Midbrain (tissue), 1 donor: ENCODE measurements around the gene KCNJ5.

Experiments
- DNase-seq: peaks from one replicate; lab custom pipeline; 2025; lab: John Stamatoyannopoulos, UW

Gene KCNJ5

DNA sequence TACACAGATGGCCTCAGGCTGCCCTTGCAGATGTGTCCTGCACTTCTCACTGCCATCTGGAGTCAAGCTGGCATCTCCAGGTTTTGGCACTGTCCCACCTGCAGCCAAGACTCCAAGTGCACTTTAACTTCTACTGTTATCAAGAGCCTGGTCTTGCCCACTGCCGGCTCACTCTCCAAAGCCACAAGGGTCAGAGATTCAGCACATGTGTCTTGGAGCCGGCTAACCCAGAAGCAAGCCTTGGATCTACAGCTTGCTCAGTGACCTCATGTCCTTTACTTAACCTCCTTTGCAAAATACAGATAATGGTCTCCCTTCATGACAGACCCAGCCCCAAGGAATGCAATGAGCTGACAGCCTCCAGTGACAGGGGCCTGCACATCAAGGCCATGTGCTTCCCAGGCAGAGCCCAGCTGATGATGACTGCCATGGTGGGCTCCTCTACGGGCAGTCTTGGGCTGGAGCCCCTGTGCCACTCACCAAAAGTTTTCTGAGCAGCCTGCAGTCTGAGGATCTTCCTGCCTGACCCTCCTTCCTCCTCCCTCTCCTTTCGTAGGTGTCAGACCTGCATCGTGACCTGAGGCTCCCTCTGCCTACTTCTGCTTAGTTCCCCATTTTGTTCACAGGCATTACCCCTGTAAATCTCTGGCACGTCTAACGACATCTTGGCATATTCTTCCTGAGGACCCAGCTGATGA is 42.5 kb downstream of the KCNJ5 start:
- no peak for DNase-seq

DNA sequence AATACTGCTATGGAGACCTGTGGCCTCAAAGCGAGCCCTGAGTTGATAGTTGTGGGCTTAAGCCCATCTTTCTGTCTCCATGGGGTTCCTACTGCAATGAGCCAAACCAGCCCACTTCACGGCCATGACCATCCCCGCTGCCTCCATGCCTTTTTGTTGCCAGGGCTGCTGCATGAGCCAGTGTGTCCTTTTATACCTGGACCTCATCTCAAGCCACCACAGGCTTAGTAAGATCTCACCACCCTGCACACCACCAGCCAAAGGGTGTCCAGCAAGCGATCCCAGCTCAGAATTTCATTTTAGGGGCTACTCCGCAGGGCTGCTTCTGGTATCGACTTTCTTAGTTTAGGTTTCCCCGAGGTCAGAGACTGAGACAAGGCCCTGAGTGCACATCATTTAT is 43.2 kb downstream of the KCNJ5 start:
- no peak for DNase-seq

DNA sequence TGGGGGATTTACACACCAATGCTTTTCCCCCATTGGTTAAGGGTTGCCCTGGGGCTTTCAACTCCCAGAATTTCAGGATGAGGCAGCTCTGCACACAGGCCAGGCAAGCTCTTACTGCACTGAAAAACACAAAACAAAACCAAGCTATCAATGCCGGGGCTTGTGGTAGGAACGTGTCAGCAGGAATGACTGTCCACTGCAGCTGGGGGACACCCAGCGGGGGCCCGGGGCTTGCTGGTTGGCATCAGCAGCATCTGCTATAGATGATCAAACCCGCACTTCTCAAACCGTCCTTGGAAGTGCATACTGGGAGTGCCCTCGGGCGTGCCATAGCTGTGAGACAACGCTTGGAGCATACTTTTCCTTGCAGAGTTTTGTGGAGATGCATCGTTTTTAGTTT is 43.8 kb downstream of the KCNJ5 start:
- no peak for DNase-seq

DNA sequence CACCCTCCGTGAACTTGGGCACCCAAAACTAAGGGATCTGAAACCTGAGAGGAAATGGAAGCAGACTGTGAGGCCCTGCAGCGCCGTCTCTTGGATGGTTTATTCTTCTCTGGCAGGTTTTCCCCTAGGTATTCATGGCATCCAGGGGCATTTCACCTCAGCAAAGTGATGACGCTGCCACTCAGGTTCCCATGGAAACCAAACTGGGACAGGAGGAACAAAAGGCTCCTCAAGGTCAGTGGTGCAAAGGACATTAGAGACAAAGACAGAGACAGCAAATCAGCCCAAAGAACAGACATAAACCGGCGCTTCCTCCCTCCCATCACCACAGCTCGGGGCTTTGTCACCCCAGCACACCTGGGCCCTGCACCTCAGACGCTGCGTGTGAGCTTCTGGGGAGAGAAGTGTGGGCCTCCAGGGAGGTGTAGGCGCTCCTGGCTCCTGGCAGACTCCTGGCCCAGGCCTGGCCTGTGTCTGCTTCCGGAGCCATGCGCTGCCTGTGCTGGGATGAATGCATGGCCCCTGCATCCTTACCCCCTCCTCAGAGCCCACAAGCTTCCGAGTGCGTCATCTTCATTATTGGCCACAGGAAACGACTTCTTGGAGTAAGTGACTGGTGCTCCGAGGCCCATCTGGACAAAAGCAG is 45.6 kb downstream of the KCNJ5 start:
- no peak for DNase-seq

DNA sequence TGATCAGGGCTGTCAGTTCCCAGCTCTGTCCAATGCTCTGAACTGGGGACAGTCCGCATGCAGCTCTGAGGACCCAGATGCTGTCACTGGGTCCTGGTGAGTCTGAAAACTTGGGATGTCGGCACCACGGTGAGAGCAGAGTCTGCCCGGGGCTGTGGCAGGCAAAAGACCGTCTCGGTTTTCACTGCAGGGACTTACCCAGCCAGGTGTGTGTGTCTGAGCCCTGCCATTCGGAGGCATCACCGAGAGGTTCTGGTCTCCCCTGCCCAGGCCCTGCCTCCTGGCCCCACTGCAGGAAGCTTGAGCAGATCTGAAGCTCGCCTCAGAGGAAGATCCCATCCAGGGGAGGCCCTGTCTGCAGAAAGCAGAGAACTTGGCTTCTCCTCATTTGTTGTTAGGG is 46.3 kb downstream of the KCNJ5 start:
- DNase-seq = no peak

DNA sequence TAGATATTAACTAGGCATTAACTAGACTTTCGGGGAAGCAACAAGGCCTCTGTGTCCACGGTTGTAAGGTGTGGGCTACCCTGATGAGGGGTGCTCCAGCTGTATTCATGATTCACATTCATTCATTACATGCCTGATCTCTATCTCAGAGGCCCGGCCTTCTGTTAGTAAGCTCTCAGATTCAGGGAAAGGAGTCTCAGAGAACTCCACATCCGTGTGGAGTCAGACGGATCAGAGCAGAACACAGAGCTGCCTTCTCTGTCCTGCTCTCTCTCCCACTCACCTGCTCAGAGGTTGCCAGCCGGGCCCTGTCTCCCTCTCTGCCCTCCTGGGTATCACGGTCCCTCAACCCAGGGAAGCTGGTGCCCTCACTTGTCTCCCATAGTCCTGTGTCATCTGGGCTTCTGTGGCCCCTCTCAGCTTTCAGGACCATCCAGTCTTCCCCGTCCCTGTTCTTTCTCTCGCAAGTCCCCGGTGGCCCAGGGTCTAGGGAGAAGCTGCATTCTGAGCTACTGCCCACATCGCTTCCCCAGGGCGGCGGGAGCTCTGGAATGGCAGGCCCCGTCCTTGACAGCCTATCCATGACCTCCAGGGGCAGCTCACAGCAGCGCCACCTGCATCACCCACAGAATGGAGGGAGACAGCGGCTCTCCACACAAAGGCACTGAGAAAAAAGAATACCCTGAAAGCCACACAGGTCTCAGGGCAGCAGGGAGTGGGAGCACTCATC is 47.2 kb downstream of the KCNJ5 start:
- DNase-seq = no peak

GRCh38 chr11:128939591-128939990 is 48.4 kb downstream of the KCNJ5 start:
- DNase-seq = no peak

DNA sequence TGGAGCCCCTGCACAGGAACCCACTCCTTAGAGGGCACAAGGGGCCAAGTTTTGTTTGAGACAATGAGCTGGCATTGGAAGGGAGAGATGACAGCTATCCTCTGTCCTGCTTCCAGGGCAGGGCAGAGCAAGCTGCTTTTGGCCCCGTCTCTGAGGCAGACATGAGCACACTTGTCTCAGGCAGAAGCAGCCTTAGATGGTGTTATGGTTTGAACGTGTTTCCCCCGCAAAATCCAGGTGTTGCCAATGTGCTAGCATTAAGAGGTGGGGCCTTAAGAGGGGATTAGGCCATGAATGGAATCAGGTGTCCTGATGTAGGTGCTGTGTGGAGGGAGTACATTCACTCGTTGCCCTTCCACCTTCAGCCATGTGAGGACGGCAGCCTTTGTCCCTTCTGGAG is 49.0 kb downstream of the KCNJ5 start:
- no peak for DNase-seq

DNA sequence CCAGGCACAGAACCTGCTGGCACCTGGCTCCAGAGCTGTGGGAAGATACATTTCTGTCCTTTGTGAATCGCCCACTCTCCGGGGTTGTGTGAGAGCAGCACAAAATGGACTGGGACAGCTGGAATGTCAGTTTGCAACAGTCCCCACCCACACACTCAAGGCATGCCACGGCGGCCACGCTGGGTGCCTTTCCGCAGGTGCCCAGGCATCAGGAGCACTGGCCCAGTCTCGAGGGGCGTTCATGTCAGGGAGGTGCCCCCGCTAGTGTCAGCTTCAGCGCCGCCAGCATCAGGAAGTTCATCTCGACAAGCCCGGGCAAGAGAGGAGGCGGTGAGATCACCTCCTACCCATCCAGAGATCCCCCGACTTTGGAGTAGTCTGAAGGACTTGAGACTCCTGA is 49.4 kb downstream of the KCNJ5 start:
- no peak for DNase-seq

- DNase-seq = no peak
Measured at GRCh38 chr11:128941110-128941509, 50.0 kb downstream of the KCNJ5 start.

GRCh38 chr11:128941573-128942271 is 50.6 kb downstream of the KCNJ5 start:
- DNase-seq = no peak

- DNase-seq = no peak
Measured at GRCh38 chr11:128942272-128942612, 51.1 kb downstream of the KCNJ5 start.

GRCh38 chr11:128942817-128943427 is 51.8 kb downstream of the KCNJ5 start, which contains the start of gene TP53AIP1:
Gene TP53AIP1, minus strand, starts transcription at chr11:128942871. Its CDS starts 5,053 bp downstream, at chr11:128937818.
- DNase-seq = no peak

GRCh38 chr11:128943428-128943976 is 52.3 kb downstream of the KCNJ5 start:
- no peak for DNase-seq

GRCh38 chr11:128946648-128947047 is 55.5 kb downstream of the KCNJ5 start:
- DNase-seq = no peak

DNA sequence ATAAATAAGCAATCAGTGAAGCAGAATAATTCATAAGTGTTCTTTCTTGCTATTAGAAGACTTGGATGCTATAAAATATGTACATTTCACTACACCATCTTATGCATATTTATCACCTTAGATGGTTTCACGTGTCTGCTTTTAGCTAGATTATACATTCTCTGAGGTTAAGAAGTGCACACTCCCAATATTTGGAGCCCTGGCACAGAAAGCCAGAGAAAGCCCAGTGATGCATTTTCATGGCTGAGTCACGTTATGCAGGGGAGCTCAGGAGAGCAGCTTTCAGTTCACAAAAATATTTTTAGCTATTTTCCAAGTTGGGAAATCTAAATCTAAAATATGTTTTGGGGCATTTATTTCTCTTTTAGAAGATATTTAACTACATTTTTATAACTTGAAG is 56.6 kb downstream of the KCNJ5 start:
- no peak for DNase-seq

DNA sequence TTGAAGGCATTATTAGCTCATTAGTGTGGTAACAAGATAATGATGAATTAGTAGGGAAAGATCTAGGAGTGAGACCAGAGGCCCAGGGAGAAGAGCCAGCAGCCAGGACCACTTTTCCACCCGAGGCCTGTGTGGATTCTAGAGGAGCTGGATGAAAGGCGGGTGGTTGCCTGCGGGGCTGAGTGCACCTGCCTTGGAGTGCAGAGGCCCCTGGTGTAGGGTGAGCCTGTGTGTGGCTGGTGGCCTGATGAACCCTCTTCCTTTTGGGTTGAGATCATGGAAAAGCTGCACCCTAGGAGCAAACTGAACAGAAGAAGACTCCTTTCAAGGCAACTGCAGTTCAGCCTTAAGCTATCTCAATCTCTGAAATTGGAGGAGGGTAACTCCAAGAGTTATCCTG is 57.4 kb downstream of the KCNJ5 start:
- DNase-seq = no peak

DNA sequence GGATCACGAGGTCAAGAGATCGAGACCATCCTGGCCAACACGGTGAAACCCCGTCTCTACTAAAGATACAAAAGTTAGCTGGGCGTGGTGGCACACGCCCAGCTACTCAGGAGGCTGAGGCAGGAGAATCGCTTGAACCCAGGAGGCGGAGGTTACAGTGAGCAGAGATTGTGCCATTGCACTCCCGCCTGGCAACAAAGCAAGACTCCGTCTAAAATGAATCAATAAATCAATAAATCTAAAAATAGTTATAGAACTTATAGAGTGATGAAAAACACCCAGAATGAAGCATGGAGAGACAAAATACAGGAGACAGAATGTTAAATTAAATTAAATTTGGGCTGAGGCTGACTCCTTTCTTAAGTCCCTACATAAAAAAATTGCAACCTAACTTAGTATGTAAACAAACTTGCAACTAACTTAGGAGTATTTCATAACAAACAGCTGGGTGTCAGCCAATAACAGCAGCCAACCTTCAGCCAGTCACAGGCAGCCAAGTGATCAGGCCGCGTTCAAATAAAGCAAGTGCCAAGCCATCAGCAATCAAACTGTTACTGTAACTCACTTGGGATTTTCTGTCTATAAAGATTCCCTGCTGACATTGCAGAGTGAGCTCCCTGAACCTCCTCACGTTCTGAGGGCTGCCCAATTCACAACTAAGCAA is 58.8 kb downstream of the KCNJ5 start:
- DNase-seq = no peak

GRCh38 chr11:128953151-128953550 is 62.0 kb downstream of the KCNJ5 start:
- no peak for DNase-seq

DNA sequence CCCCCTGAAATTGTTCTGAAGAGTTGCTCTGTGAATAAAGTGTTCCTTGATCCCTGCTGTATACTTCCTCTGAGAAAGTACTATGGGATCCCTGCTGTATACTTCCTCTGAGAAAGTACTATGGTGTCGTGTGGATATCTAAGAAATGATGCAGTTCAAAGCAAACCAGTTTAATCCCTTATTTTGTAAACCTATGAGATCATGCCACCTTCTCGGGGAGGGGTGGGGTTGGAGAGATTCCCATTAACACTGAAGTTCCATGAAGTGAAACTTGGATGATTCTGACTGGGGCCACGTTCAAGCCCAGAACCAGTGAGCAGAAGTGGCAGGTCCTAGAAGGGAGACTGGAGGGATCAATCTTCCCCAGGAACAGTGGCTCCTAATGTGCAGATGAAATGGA is 64.5 kb downstream of the KCNJ5 start:
- no peak for DNase-seq
